Measurements from ENCODE around the gene FYN.

FYN gene

GRCh38 chr6:111674883-111675282 lies 198.4 kb downstream of the FYN start:
- no peak for DNase-seq (ENCODE audit: extremely low read depth, low read depth)
- H3K4me3 ChIP-seq (replicated peaks; ENCODE audit: low read depth, low read length): no peak overlapping the region
- TF ChIP-seq CTCF (IDR thresholded peaks at IDR 0.05; ENCODE audit: low read depth, low read length, missing control alignments): no peak

DNA sequence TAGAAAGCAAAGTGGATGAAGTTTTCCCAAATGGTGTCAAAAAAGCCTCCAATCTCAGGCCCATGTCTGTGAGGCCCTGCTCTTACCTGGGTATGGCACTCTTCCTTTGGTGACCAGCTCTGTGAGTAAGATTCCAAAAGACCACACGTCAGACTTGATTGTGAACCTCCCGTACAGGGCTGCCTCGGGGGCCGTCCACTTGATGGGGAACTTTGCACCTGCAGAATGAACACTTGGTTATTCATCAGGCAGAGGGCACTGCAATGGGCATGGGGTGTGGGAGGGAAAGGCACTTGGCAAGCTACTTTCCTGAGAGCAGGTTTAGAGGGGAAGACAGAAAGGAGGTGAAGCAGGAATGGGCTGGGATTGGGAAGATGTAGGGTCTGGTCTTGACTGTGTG lies 198.8 kb downstream of the FYN start:
- TF ChIP-seq CTCF (IDR thresholded peaks at IDR 0.05; ENCODE audit: low read depth, low read length, missing control alignments): no peak
- no peak overlapping the region for H3K4me3 ChIP-seq (replicated peaks; ENCODE audit: low read depth, low read length)
- DNase-seq (ENCODE audit: extremely low read depth, low read depth): no peak

DNA sequence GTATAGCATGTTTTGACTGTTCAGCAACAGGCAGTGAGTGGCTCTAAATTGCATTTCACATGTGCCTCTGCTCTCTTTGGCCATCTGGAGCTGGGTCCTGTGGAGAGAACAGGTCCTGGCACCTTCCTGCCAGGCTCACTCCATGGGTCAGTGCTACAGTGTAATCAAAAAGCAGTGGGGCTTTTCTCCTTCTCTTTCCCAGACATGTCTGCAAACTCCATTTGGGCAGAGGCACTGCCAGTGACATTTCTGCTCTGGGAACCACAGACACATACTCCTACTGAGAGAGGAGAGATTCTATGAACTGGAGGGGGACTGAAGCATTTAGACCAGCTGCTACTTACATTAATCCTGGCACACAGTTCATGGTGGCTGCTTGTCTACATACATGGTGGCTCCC lies 199.3 kb downstream of the FYN start:
- DNase-seq (ENCODE audit: extremely low read depth, low read depth): no peak
- no peak overlapping the region for H3K4me3 ChIP-seq (replicated peaks; ENCODE audit: low read depth, low read length)
- TF ChIP-seq CTCF (IDR thresholded peaks at IDR 0.05; ENCODE audit: low read depth, low read length, missing control alignments): no peak

GRCh38 chr6:111673532-111673931 lies 199.7 kb downstream of the FYN start:
- DNase-seq (ENCODE audit: extremely low read depth, low read depth): no peak

GRCh38 chr6:111672761-111673450 lies 200.3 kb downstream of the FYN start:
- DNase-seq (ENCODE audit: extremely low read depth, low read depth): no peak
- TF ChIP-seq CTCF (IDR thresholded peaks at IDR 0.05; ENCODE audit: low read depth, low read length, missing control alignments): no peak
- H3K4me3 ChIP-seq (replicated peaks; ENCODE audit: low read depth, low read length): no peak overlapping the region

More at GRCh38 chr6:111673532-111673931, 199.7 kb downstream of the FYN start:
- H3K4me3 ChIP-seq (replicated peaks; ENCODE audit: low read depth, low read length): no peak overlapping the region
- TF ChIP-seq CTCF (IDR thresholded peaks at IDR 0.05; ENCODE audit: low read depth, low read length, missing control alignments): no peak

- TF ChIP-seq CTCF (IDR thresholded peaks at IDR 0.05; ENCODE audit: low read depth, low read length, missing control alignments): no peak
- no peak overlapping the region for H3K4me3 ChIP-seq (replicated peaks; ENCODE audit: low read depth, low read length)
- DNase-seq (ENCODE audit: extremely low read depth, low read depth): no peak
Measured at GRCh38 chr6:111669326-111669725, 203.9 kb downstream of the FYN start.

DNA sequence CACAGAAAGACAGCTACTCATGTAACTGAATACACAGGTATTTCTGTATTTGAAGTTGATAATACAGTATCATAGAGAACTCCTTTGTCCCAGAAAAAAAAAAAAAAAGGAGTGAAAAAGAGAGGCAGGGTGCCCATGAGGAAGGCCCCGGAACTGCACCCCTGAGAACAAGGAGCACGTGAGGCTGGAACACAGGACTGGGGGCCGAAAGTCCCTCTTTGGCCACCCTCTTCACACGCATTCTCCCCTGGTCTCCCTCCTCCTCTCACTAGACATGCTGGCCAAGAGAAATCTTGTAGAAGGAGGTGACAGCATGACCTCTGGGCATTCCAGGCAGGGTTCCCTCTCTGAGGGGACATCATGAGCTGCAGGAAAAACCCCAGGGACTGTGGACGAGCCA lies 204.8 kb downstream of the FYN start:
- no peak for DNase-seq (ENCODE audit: extremely low read depth, low read depth)
- no peak overlapping the region for H3K4me3 ChIP-seq (replicated peaks; ENCODE audit: low read depth, low read length)
- TF ChIP-seq CTCF (IDR thresholded peaks at IDR 0.05; ENCODE audit: low read depth, low read length, missing control alignments): peak; percentile 26
